Erythroblast (primary cell): Measurements from ENCODE around the gene TSFM.
A peak's percentile ranks its signal among the peaks of the same experiment; 100 is the strongest.

ENCODE experiments used
- GATA1 ChIP-seq: IDR thresholded peaks from 2 replicates; pipeline ENCODE4 v1.6.1; 2011; ENCODE audit warnings: low read depth, mild to moderate bottlenecking, control low read depth, low read length, moderate library complexity
- POLR2A ChIP-seq: IDR thresholded peaks from 2 replicates; pipeline ENCODE4 v1.6.1; 2011; ENCODE audit warnings: mild to moderate bottlenecking, low read length

- peak; percentile 29 for TF ChIP-seq POLR2A
- TF ChIP-seq GATA1, result no peak
Observed at GRCh38 chr12:57752668-57753000, 30.0 kb upstream of the TSFM start.
